ENCODE results near the gene TEX2. TPM values are rescaled to one million over a fixed set of nuclear protein-coding genes. Genes with fewer than 3 reads are reported as not detected.
A peak's percentile ranks its signal among the peaks of the same experiment; 100 is the strongest.

Gene TEX2
- total and polyA plus RNA-seq, 9 of the 15 experiments (the other 6 are each of a cell fraction or from before 2014, with no cell fraction given) = 4.1 to 27.6 (median 19.3) TPM

- H3K79me2 ChIP-seq (ENCODE audit: control insufficient read depth, insufficient read depth, low read length) = no peaks in the 10 kb centered on the region
- in situ Hi-C loops (cut with MboI) = no loop called here
- H3K9ac ChIP-seq (ENCODE audit: insufficient read depth in 1 of 2, low read depth in 2 of 2, low read length in 2 of 2) = peak overlapping the region in 1 of 2 experiments; percentile 14; a peak in 1 of 4 replicates
- H3K9me3 ChIP-seq (replicated peaks; ENCODE audit: control insufficient read depth, insufficient read depth, low read depth, low read length) = no peaks in the 10 kb centered on the region
- TF ChIP-seq CLOCK (CRISPR knock-in tag; IDR thresholded peaks at IDR 0.05; ENCODE audit: borderline replicate concordance) = no peak
- no peak for TF ChIP-seq ZNF280B (CRISPR knock-in tag; IDR thresholded peaks at IDR 0.05)
- no peak for TF ChIP-seq KAT8 (IDR thresholded peaks at IDR 0.05; ENCODE audit: low read depth)
- no peak for TF ChIP-seq YBX1 (IDR thresholded peaks at IDR 0.05)
- TF ChIP-seq SP2 (IDR thresholded peaks at IDR 0.05; ENCODE audit: extremely low read depth, low read depth, low read length, poor library complexity, severe bottlenecking) = no peak
- no peak for TF ChIP-seq ZBTB5 (IDR thresholded peaks at IDR 0.05)
- no peak for TF ChIP-seq BHLHE40 (IDR thresholded peaks at IDR 0.05; ENCODE audit: low read length)
- TF ChIP-seq NFRKB (IDR thresholded peaks at IDR 0.05; ENCODE audit: low read depth) = no peak
- no peak for TF ChIP-seq KLF6 (CRISPR knock-in tag; IDR thresholded peaks at IDR 0.05; ENCODE audit: borderline replicate concordance)
- no peak for TF ChIP-seq COPS2 (conservative IDR thresholded peaks at IDR 0.05)
- TF ChIP-seq U2AF2 (optimal IDR thresholded peaks at IDR 0.05; ENCODE audit: low read depth, low read length) = no peak
- TF ChIP-seq NCOA4 (IDR thresholded peaks at IDR 0.05; ENCODE audit: partially characterized antibody) = no peak
- TF ChIP-seq ZNF354B (CRISPR knock-in tag; IDR thresholded peaks at IDR 0.05) = no peak
- TF ChIP-seq GMEB1 (CRISPR knock-in tag; IDR thresholded peaks at IDR 0.05) = no peak
- TF ChIP-seq CBFA2T2 (conservative IDR thresholded peaks at IDR 0.05) = no peak
- no peak for TF ChIP-seq DLX4 (CRISPR knock-in tag; IDR thresholded peaks at IDR 0.05)
- H3K4me1 ChIP-seq (replicated peaks in 1 of 2; ENCODE audit: control insufficient read depth in 2 of 2, insufficient read depth in 2 of 2, low read length in 2 of 2) = no peaks in the 10 kb centered on the region
- H3K9me1 ChIP-seq (ENCODE audit: control insufficient read depth, insufficient read depth, low read length) = no peaks in the 10 kb centered on the region
- no peak overlapping the region for H3K4me2 ChIP-seq (ENCODE audit: insufficient read depth, low read length)
- H3K27me3 ChIP-seq (ENCODE audit: control insufficient read depth in 2 of 2, insufficient read depth in 2 of 2, low read length in 2 of 2) = no peaks in the 10 kb centered on the region
- FAIRE-seq (no peak), DNase-seq (ENCODE audit: extremely low read depth in 1 of 4, low spot score in 3 of 4) (no peak), ATAC-seq (no peak)
- H3K4me3 ChIP-seq = no peak overlapping the region
- BruUV-seq (replicated peaks) = no TSS peak
- no peak overlapping the region for H2AFZ ChIP-seq (ENCODE audit: low read depth, low read length)
- H3K36me3 ChIP-seq (ENCODE audit: control insufficient read depth, insufficient read depth, low read length) = peaks cover 56% of the 10 kb centered on the region
- no peaks in the 10 kb centered on the region for H4K20me1 ChIP-seq (replicated peaks; ENCODE audit: control insufficient read depth, insufficient read depth, low read length)
- intact Hi-C loops (cut with micrococcal nuclease) = no loop called here
- CTCF ChIA-PET (ENCODE audit: low intra/inter-chr PET ratio) = no interaction called here
- POLR2A ChIA-PET = interaction anchor here (0.6 to 3.2 kb wide), 4 partner anchors 9 to 114 kb away, joined by 3 to 15 read pairs (median 4); no protein-coding TSS in a partner anchor
- no peak overlapping the region for H3K27ac ChIP-seq (ENCODE audit: extremely low read depth, low read depth, low read length)
- 88% methylated on average over 3 of the region's 3 CpGs for WGBS (ENCODE audit: insufficient coverage, low coverage, missing lambda C conversion rate)
These were observed 96.2 kb downstream of the TEX2 start for GRCh38 chr17:64166876-64167275.
